Endothelial cell of coronary artery (primary cell): Measurements from ENCODE around the gene ZSWIM4. TPM values are rescaled to one million over a fixed set of nuclear protein-coding genes. Genes with fewer than 3 reads are reported as not detected.

Experiments
- total RNA-seq: library from RNA; depleted of rRNA; stranded (reverse); fragments of >200 nt; gene quantifications from 2 replicates; pipeline ENCODE4 v1.2.3, GENCODE V29; 2014

Gene ZSWIM4
- 9.8 and 16.5 TPM in 2 replicates for total RNA-seq

GRCh38 chr19:13794757-13795589 is at the start of gene ZSWIM4:
TSS of gene ZSWIM4 (plus strand) at chr19:13795443. CDS start at chr19:13795649, 206 bp downstream.

DNA sequence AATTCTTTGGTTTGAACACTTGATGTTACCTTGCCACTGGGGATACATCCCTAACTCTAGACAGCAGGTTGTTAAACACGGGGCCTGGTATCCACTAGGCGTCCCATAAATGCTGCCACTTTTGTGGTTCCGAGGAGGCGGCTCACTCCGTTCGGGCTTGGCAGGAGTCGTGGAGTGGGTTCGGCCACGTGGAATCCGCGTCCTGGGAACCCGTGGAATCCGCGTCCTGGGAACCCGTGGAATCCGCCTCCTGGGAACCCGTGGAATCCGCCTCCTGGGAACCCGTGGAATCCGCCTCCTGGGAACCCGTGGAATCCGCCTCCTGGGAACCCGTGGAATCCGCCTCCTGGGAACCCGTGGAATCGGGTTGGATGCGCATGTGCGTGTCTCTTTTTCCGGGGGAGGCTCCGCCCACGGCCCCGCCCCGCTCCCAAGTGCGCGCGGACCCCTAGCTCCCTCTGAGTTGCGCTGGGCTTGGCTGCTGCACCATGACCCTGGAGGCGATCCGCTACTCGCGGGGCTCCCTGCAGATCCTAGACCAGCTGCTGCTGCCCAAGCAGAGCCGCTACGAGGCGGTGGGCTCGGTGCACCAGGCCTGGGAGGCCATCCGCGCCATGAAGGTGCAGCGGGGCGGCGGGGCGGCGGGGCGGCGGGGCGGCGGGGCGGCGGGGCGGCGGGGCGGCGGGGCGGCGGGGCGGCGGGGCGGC is 31.0 kb upstream of the ZSWIM4 start, which contains the start of gene MRI1:
MRI1 (plus strand) TSS at position 422 of the 707 bp plus-strand sequence; CDS start at position 489, 67 bp downstream.

GRCh38 chr19:13774217-13775191 is 20.7 kb upstream of the ZSWIM4 start, which contains the start of gene C19orf53:
TSS of gene C19orf53 (plus strand) at chr19:13774456. CDS start at chr19:13774478, 22 bp downstream.

DNA sequence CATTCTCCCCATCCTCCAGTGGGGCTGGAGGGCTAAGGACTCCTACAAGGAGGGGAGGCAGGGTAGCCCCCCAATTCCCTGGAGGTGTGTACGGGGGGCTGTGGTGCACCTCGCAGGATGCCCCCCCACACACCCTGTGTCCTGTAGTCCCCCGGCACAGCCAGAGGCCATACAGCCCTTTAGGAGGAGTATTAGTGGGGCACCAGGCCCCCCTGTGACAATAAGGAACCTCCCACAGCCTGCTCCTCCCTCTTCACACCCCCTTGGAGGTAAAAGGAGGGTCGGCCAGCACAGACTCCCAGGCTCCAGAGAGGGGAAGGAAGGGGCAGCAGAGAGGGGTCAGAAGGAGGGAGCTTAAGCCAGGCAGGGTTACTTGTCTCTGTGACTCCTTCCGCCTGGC is 81.6 kb downstream of the ZSWIM4 start, which contains the start of gene NANOS3:
NANOS3 (plus strand) TSS at position 301 of the 400 bp plus-strand sequence. CDS start 115 bp downstream, outside the sequence.

Other genes starting within 250 kb of the ZSWIM4 start
- 17.7 and 40.5 TPM in 2 replicates for gene MRI1, start 30.9 kb upstream of the ZSWIM4 start, total RNA-seq
- gene C19orf53, start 21.0 kb upstream of the ZSWIM4 start, total RNA-seq = 60.2 and 62.2 TPM in 2 replicates
- gene NANOS3, start 81.7 kb downstream of the ZSWIM4 start, total RNA-seq = not detected in 2 replicates
- 0.54 and 0.66 TPM in 2 replicates for gene BRME1, start 110.7 kb downstream of the ZSWIM4 start, total RNA-seq
- gene CC2D1A, start 110.8 kb downstream of the ZSWIM4 start, total RNA-seq = 5.4 and 7.2 TPM in 2 replicates
- 0.09 TPM in 2 replicates for gene PODNL1, start 143.0 kb downstream of the ZSWIM4 start, total RNA-seq
- 9.7 and 11.1 TPM in 2 replicates for gene DCAF15, start 157.1 kb downstream of the ZSWIM4 start, total RNA-seq
- gene RFX1, start 210.9 kb downstream of the ZSWIM4 start, total RNA-seq = 2.8 and 3.4 TPM in 2 replicates
- gene RLN3, start 232.7 kb downstream of the ZSWIM4 start, total RNA-seq = not detected in 2 replicates
- 5.9 and 8.5 TPM in 2 replicates for gene IL27RA, start 236.3 kb downstream of the ZSWIM4 start, total RNA-seq